ENCODE results near the gene UNC5B.

- no peak for TF ChIP-seq CTCF (IDR thresholded peaks at IDR 0.05)
- no peak for TF ChIP-seq POLR2A (IDR thresholded peaks at IDR 0.05)
Measured at GRCh38 chr10:71258046-71258445, 45.7 kb downstream of the UNC5B start.
